GM12891 (cell line): ENCODE data around the gene TFF1.

Experiments
- PAX5 ChIP-seq: IDR thresholded peaks from 2 replicates; pipeline ENCODE4 v1.6.1; 2011; ENCODE audit warnings: low read length, moderate library complexity, mild to moderate bottlenecking; ENCODE audit not compliant: insufficient read depth, severe bottlenecking
- POLR2A ChIP-seq: IDR thresholded peaks from 2 replicates; pipeline ENCODE4 v1.6.1; 2011; ENCODE audit warnings: low read depth, low read length, control low read depth
- POLR2AphosphoS5 ChIP-seq: IDR thresholded peaks from 2 replicates; pipeline ENCODE4 v1.6.1; 2011; ENCODE audit warnings: low read depth, low read length, control low read depth
- POU2F2 ChIP-seq: IDR thresholded peaks from 2 replicates; pipeline ENCODE4 v1.6.1; 2011; ENCODE audit warnings: low read depth, mild to moderate bottlenecking, control low read depth, low read length, moderate library complexity
- SPI1 ChIP-seq: IDR thresholded peaks from 2 replicates; pipeline ENCODE4 v1.6.1; 2011; ENCODE audit warnings: low read depth, low read length, control low read depth
- TAF1 ChIP-seq: IDR thresholded peaks from 2 replicates; pipeline ENCODE4 v1.6.1; 2011; ENCODE audit warnings: low read depth, low read length, control low read depth

DNA sequence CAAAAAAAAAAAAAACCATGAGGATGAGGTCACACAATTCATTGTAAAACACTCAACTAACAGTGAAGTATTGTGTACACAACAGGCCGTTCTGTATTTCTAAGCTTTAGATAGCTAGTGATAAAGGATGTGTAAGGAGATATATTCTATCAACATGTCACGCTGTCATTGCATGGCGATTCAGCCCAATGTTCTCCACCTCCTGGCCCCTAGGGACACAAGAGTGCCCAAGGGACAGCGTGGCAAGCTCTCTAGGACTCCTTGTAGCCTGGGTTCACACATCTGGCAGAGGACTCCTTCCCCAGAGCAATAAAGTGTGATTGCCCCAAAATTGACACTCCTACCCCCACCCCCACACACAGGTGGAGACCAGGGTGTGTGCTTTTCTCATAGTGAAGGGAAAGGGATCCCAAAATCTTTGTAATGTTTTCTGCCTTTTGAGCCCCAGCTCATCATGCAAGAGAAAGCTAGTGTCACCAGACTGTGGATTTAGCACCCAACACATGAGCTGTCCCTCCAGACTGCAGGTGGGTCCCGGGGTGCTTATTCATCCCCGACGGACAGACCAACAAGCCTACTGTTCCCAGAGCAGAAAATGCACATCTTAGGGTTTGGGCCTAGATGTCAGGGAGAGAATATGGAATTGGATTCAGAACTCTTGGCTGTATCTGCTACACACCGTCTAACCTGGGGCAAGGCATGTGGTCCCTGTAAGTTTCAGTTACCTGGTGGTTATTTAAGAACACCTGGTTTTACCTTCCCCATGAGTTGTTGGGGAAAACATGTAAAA is 18.0 kb upstream of the TFF1 start:
- TF ChIP-seq POLR2AphosphoS5 (no peak), POLR2A (peak; percentile 9; the same call in 1 of the 2 replicates), TAF1 (no peak), SPI1 (no peak), PAX5 (no peak), POU2F2 (peak; percentile 41; the same call in 1 of the 2 replicates)
